HL-60/S4 (cell line): ENCODE data around the gene EFNA3.

Source experiments
- in situ Hi-C: fragments of 300-500 bp; cut with MboI; formaldehyde crosslinking; loops from 2 replicates; pipeline ENCODE4 v1.14.3; 2022; ENCODE audit warnings: low sequenced_read_pairs

Gene EFNA3

DNA sequence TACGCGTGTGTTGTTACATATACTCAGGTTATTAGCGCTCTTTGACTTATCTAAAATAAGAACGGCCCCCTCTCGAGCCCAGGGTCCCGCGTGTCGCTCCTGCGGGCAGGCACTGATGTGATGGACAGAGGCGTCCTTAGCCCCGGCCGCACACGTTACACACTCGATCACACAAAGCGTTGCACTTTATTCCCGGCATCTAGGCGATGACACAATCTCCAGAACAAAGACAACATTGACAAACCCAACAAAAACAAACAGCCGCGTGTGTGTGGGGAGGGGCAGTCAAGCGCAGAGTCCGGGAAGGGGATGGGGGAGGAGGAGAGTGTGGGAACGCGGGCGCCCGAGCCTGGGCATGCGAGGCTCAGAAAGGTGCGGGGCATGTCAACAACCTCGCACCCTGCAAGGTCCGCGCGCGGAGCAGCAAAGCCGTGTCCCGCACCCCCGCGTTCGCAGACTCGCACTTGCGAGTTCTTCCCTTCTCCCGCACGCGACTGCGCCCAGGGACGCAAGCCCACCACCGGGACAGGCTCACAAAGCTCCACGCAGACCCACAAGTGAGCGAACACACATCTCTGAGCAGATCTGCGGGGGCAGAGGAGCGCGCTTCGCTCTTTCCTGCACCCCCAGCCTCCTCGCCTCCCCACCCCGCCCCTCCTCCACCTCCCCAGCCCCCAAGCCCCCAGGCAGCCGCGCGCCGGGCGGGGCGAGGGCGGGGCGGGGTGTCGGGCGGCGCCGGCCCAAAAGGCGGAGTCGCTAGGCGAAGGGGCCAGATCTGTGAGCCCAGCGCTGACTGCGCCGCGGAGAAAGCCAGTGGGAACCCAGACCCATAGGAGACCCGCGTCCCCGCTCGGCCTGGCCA, 48.7 kb downstream of the EFNA3 start, which contains the start of gene EFNA1:
EFNA1 (plus strand) TSS at position 772 of the 862 bp plus-strand sequence. CDS start 102 bp downstream, outside the sequence.
- in situ Hi-C loops: no loop called here

DNA sequence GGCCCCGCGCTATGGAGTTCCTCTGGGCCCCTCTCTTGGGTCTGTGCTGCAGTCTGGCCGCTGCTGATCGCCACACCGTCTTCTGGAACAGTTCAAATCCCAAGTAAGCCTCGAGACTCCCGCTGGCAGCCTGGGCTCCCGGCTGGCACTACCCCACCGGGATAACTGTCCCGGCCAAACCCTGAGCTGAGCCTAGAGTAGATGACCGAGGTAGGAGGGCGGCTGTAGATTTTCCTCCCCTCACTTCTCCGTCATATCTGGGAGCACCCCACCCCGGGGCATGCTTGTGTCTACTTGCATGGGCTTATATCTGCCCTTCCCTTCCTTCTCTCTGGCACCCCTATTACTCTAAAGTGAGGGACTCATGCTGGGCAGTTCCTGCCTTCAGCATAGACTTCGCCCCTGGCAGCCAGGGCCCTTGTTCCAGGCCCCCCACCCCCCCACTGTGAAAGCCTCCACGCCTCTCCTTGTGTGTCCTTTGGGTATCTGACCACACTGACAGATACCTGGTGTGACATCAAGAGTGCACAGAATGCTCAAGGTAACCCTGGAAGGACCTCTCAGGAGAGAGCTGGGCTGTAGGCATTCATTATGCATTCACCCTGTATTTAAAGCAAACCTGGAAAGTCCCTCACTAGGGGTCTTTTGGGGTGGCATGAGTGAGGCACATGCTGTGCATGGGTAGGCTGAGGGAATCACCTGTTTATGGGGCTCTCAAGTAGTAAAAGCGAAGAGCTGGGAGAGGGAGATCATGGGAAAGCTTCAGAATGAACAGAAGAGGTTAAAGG, 49.5 kb downstream of the EFNA3 start:
- in situ Hi-C loops: no loop called here

DNA sequence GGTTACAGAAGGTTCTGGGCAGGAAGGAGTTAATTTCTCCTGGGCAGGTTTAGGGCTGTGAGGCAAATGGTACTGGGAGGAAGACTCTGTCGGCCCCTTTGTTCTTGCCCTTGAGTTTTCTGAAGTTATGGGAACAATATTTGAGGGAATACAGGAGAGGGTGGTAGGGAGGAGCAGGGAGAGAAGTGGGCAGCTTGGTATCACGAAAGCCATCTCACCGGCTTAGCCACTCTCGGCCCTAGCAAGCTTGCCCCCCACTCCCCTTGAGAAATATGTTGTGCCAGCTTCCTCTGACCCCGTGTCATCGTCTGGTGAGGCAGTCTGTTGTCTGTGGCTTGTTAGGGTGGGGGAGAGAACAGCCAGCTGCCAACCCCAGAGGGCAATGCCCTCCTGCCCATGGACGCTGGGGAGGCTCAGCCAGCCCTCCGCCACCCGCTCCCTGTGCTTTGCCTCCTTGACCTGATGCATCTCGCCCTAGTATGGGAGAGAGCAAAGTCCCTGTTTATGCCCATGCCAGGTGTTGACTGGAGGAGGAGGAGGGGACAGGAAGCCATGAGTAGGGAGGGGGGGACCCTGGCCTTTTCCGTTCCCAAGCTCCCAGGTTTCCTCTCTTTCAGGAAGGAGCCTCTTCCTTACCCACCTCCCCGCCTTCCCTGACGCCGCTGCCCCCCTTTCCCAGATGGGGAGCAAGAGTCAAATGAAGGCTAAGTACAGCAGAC, 50.3 kb downstream of the EFNA3 start:
- in situ Hi-C loops: no loop called here

DNA sequence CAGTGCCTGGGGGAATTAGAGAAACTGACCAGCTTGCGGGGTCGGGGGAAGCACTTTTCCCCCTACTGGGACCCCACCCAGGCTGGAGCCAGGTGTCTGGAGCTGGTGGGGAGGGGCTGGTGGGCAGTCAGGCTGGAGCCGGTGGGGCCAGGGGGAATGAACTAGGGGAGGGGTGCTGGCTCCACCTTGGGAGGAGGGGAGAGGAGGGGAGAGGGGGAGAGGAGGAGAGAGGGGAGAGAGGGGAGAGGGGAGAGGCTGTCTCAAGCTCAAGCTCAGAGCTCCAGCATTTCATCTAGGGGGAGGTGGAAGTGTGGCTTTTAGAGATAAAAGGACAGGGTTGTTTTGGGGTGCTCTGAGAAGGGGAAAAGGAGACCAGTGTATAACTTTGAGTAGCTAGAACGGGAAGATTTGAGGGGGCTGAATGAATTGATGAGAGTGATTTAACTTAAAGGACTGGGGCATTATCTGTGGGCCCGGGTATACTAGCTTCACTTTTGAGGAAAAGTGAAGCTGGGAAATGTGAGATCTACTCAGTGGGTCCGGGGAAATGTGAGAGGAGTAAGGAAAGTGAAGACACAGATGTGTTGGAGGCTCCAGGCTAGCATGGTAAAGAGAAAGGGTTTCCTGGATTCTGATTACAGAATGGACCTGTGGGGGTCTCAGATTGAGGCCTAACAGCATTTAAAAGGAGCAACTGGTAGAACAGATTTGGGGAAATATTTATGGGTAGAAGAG, 51.8 kb downstream of the EFNA3 start:
- in situ Hi-C loops: no loop called here

DNA sequence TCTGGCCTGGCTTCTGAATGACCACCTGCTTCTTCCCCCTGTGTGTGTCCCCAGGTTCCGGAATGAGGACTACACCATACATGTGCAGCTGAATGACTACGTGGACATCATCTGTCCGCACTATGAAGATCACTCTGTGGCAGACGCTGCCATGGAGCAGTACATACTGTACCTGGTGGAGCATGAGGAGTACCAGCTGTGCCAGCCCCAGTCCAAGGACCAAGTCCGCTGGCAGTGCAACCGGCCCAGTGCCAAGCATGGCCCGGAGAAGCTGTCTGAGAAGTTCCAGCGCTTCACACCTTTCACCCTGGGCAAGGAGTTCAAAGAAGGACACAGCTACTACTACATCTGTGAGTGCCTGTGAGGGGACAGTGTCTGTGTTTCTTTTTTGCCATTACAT, 52.6 kb downstream of the EFNA3 start:
- in situ Hi-C loops: no loop called here

DNA sequence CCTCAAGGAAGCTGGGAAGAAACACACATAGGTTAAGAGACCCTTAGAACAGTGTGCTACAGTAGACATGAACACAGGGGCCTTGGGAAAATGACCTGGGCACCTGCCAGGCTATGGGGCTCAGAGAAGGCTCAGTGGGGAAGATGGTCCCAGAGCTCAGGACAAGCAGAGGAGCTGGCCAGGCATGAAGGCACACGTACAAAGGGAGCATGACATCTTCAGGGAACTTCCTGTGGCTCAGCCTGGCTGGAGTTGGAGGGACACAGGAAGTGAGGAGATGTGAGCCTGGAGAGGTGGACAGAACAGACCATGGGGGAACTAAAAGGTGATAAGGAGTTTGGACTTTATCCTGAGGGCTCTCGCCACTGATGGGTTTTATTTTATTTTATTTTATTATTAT, 53.2 kb downstream of the EFNA3 start:
- in situ Hi-C loops: no loop called here

DNA sequence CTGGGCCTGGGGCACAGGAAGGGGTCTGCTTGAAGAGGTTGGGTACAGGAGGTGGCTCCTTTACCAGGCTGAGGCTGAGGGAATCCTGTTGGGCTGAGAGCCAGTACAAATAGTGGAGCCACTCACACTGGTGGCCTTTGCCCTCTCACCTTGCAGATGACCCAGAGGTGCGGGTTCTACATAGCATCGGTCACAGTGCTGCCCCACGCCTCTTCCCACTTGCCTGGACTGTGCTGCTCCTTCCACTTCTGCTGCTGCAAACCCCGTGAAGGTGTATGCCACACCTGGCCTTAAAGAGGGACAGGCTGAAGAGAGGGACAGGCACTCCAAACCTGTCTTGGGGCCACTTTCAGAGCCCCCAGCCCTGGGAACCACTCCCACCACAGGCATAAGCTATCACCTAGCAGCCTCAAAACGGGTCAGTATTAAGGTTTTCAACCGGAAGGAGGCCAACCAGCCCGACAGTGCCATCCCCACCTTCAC, 55.2 kb downstream of the EFNA3 start:
- in situ Hi-C loops: no loop called here

DNA sequence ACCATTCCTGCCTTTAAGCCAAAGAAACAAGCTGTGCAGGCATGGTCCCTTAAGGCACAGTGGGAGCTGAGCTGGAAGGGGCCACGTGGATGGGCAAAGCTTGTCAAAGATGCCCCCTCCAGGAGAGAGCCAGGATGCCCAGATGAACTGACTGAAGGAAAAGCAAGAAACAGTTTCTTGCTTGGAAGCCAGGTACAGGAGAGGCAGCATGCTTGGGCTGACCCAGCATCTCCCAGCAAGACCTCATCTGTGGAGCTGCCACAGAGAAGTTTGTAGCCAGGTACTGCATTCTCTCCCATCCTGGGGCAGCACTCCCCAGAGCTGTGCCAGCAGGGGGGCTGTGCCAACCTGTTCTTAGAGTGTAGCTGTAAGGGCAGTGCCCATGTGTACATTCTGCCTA, 55.7 kb downstream of the EFNA3 start:
- in situ Hi-C loops: no loop called here

DNA sequence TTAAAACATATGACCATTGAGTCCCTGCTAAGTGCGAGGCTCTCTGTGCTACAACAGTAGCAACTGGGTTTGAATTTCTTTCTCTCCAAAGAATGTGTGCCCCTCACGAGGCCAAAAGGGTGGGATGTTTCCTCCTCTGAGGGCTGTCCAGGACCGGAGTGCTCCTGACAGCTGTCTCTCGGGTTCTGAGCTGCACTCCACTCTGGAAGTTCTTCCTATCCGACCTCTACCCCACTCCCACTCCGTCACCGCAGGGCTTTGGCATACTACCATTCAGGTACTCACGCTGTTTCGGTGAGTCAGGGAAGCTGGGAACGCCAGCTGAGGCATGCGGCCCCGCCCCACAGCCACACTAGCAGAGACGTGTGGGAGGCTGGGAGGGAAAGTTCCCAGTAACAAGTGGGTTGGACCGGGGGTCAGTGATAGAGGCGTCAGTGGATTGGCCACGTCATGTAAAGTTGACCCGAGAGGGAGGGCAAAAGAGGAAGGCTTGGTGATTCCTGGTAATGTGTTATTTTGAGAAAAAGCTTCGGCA, 56.3 kb downstream of the EFNA3 start:
- in situ Hi-C loops: no loop called here

DNA sequence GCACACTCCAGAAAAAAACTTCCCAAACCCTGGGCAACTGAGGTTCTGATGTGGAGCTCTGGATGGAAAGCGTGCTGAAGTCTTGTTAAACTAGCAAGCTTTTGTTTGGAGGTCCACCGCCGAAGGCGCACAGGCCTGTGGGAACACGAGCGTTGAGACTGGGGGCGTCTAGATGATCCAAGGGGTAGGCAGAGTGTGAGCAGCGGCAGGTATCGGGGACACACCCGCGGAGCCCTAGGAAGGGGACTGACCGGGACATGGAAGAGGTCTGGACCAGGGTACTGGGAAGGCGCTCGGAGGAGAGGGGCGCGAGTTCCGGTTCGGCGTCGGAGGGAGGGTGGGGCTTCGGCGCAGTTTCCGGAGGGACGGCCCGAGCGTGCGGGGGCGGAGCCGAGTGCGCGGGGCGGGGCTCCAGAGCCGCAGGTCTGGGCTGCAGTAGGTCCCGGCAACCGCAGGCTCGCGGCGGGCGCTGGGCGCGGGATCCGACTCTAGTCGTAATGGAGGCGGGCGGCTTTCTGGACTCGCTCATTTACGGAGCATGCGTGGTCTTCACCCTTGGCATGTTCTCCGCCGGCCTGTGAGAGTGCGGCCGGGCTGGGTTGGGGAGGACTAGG, 56.9 kb downstream of the EFNA3 start, which contains the start of gene SLC50A1:
SLC50A1 (plus strand) TSS at position 438 of the 614 bp plus-strand sequence; CDS start at position 498, 60 bp downstream.
- in situ Hi-C loops: no loop called here

DNA sequence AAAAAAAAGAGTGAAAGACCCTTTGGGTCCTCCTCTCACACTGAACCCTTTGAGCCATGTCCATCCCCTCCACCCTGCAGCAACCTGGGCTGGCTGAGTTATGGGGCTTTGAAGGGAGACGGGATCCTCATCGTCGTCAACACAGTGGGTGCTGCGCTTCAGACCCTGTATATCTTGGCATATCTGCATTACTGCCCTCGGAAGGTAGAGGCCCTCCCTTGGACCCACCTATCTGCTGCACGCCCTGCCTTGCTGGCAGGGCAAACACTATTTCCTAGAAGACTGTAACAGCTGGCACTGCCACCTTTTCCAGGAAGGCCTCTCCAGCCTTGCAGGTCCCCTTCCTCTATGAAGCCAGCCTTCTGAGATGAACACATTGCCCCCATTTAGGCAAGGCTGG, 58.1 kb downstream of the EFNA3 start:
- in situ Hi-C loops: no loop called here
